Nephron (organoid): ENCODE measurements around the gene FOXF1.

Experiments used
- H3K27ac Mint-ChIP-seq, 3 experiments: 2 replicates each; pipeline ENCODE4 v1.8.0; 2020; ENCODE audit warnings: mixed read lengths in 3 of 3, mild to moderate bottlenecking in 2 of 3, moderate library complexity in 1 of 3
- H3K27me3 Mint-ChIP-seq: 2 replicates; pipeline ENCODE4 v1.8.0; 2021; ENCODE audit warnings: low read depth, mild to moderate bottlenecking, moderate library complexity, mixed read lengths
- H3K36me3 Mint-ChIP-seq: 2 replicates; pipeline ENCODE4 v1.8.0; 2020; ENCODE audit warnings: low read depth, mixed read lengths
- H3K4me1 Mint-ChIP-seq: 2 replicates; pipeline ENCODE4 v1.8.0; 2020; ENCODE audit warnings: mixed read lengths
- H3K4me3 Mint-ChIP-seq, 3 experiments: 2 replicates each; pipeline ENCODE4 v1.8.0; 2020; ENCODE audit warnings: mild to moderate bottlenecking in 3 of 3, mixed read lengths in 3 of 3, moderate library complexity in 2 of 3
- H3K9me3 Mint-ChIP-seq: 2 replicates; pipeline ENCODE4 v1.8.0; 2020; ENCODE audit warnings: mixed read lengths
- CTCF ChIP-seq, 3 experiments: fragments of 200-600 bp; sonication (generic); IDR thresholded peaks; one replicate each; pipeline ENCODE4 v1.5.0; 2021; ENCODE audit warnings: antibody characterized with exemption in 3 of 3; ENCODE audit not compliant: unreplicated experiment in 3 of 3

FOXF1 gene

GRCh38 chr16:86477642-86478041 lies 32.7 kb upstream of the FOXF1 start:
- peaks cover 12% of the 10 kb centered on the region for H3K9me3 Mint-ChIP-seq
- no peaks in the 10 kb centered on the region for H3K36me3 Mint-ChIP-seq
- no peak overlapping the region for H3K4me3 Mint-ChIP-seq
- no peak for TF ChIP-seq CTCF (IDR thresholded peaks at IDR 0.05; ENCODE audit: unreplicated experiment in 3 of 3)
- no peak overlapping the region for H3K27ac Mint-ChIP-seq
- H3K4me1 Mint-ChIP-seq = peaks cover 5% of the 10 kb centered on the region
- H3K27me3 Mint-ChIP-seq = peaks cover 94% of the 10 kb centered on the region

- H3K36me3 Mint-ChIP-seq = no peaks in the 10 kb centered on the region
- H3K27me3 Mint-ChIP-seq = peaks cover 97% of the 10 kb centered on the region
- H3K4me3 Mint-ChIP-seq = no peak overlapping the region
- peaks cover 6% of the 10 kb centered on the region for H3K9me3 Mint-ChIP-seq
- TF ChIP-seq CTCF (IDR thresholded peaks at IDR 0.05; ENCODE audit: unreplicated experiment in 3 of 3) = no peak
- H3K4me1 Mint-ChIP-seq = peaks cover 5% of the 10 kb centered on the region
- no peak overlapping the region for H3K27ac Mint-ChIP-seq
Observed at GRCh38 chr16:86478779-86479178, 31.5 kb upstream of the FOXF1 start.

- Mint-ChIP-seq H3K9me3 (peaks cover 5% of the 10 kb centered on the region), H3K4me1 (peaks cover 5% of the 10 kb centered on the region), H3K27me3 (peaks cover 98% of the 10 kb centered on the region), H3K36me3 (no peaks in the 10 kb centered on the region), H3K27ac (no peak overlapping the region), H3K4me3 (no peak overlapping the region)
- no peak for TF ChIP-seq CTCF (IDR thresholded peaks at IDR 0.05; ENCODE audit: unreplicated experiment in 3 of 3)
Observed at GRCh38 chr16:86479419-86479818, 30.9 kb upstream of the FOXF1 start.

GRCh38 chr16:86480444-86480843 lies 29.9 kb upstream of the FOXF1 start:
- H3K36me3 Mint-ChIP-seq = no peaks in the 10 kb centered on the region
- H3K4me3 Mint-ChIP-seq = no peak overlapping the region
- peaks cover 5% of the 10 kb centered on the region for H3K4me1 Mint-ChIP-seq
- no peak overlapping the region for H3K27ac Mint-ChIP-seq
- TF ChIP-seq CTCF (IDR thresholded peaks at IDR 0.05; ENCODE audit: unreplicated experiment in 3 of 3) = no peak
- H3K9me3 Mint-ChIP-seq = peaks cover 10% of the 10 kb centered on the region
- H3K27me3 Mint-ChIP-seq = peaks cover 98% of the 10 kb centered on the region

GRCh38 chr16:86481607-86482006 lies 28.7 kb upstream of the FOXF1 start:
- TF ChIP-seq CTCF (IDR thresholded peaks at IDR 0.05; ENCODE audit: unreplicated experiment in 3 of 3) = no peak
- Mint-ChIP-seq H3K9me3 (peaks cover 13% of the 10 kb centered on the region), H3K27ac (no peak overlapping the region), H3K4me1 (peaks cover 5% of the 10 kb centered on the region), H3K27me3 (peaks cover 98% of the 10 kb centered on the region), H3K36me3 (no peaks in the 10 kb centered on the region), H3K4me3 (no peak overlapping the region)

- no peak overlapping the region for H3K27ac Mint-ChIP-seq
- H3K27me3 Mint-ChIP-seq = peaks cover 100% of the 10 kb centered on the region
- no peaks in the 10 kb centered on the region for H3K4me1 Mint-ChIP-seq
- H3K9me3 Mint-ChIP-seq = peaks cover 13% of the 10 kb centered on the region
- H3K36me3 Mint-ChIP-seq = no peaks in the 10 kb centered on the region
- no peak for TF ChIP-seq CTCF (IDR thresholded peaks at IDR 0.05; ENCODE audit: unreplicated experiment in 3 of 3)
- H3K4me3 Mint-ChIP-seq = no peak overlapping the region
Observed at GRCh38 chr16:86484240-86484639, 26.1 kb upstream of the FOXF1 start.
